Suprapubic skin (tissue), 3 donors: ENCODE results near the gene AKAP14.
"Not testable (repeated sequence)": the region's sequence is repeated elsewhere in the genome, so short reads cannot be mapped to it uniquely, and the experiment has no call there.

ENCODE experiments used
- CTCF ChIP-seq, 2 donors: fragments of 200-600 bp in 1 of 2; fragments of 450-650 bp in 1 of 2; sonication (generic) in 1 of 2; IDR thresholded peaks; one replicate each; pipeline ENCODE4 v1.5.1; 2016 to 2019; ENCODE audit warnings: antibody characterized with exemption in 2 of 2, mild to moderate bottlenecking in 1 of 2, moderate library complexity in 1 of 2
- POLR2A ChIP-seq, 2 donors: fragments of 450-650 bp; IDR thresholded peaks; one replicate each; pipeline ENCODE4 v1.6.1; 2017; ENCODE audit warnings: antibody characterized with exemption in 2 of 2, mild to moderate bottlenecking in 2 of 2, moderate library complexity in 2 of 2

GRCh38 chrX:119891961-119892692 is 3.6 kb upstream of the AKAP14 start:
- not testable (repeated sequence) for TF ChIP-seq CTCF, POLR2A (IDR thresholded peaks at IDR 0.05)
